BJ (cell line): ENCODE results near the gene RASSF4. TPM values are rescaled to one million over a fixed set of nuclear protein-coding genes. Genes with fewer than 3 reads are reported as not detected.
A peak's percentile ranks its signal among the peaks of the same experiment; 100 is the strongest.

Experiments used
- CTCF ChIA-PET: fragments of 350-600 bp; formaldehyde crosslinking; extraction: SDS; loops from one replicate; lab custom pipeline; 2021; ENCODE audit warnings: antibody characterized with exemption, inconsistent platforms; lab: Yijun Ruan, JAX
- POLR2A ChIA-PET: fragments of 300-600 bp; sonication (Branson Sonifier 250); formaldehyde crosslinking; extraction: SDS; loops from one replicate; lab custom pipeline; 2021; ENCODE audit warnings: antibody characterized with exemption; lab: Charles Lee
- DNase-seq: peaks from one replicate; pipeline ENCODE4 v3.0.0-alpha.2; 2011; ENCODE audit warnings: low read depth
- H3K27me3 ChIP-seq: 2 replicates; pipeline ENCODE4 v1.6.0; 2011; ENCODE audit warnings: low read length; ENCODE audit not compliant: control insufficient read depth, insufficient read depth
- H3K36me3 ChIP-seq: 2 replicates; pipeline ENCODE4 v1.5.1; 2011; ENCODE audit warnings: low read length; ENCODE audit not compliant: control insufficient read depth, insufficient read depth
- H3K4me3 ChIP-seq: 2 replicates; pipeline ENCODE4 v1.5.1; 2011; ENCODE audit warnings: low read depth, mild to moderate bottlenecking, control low read depth, low read length
- polyA plus RNA-seq: library from polyadenylated mRNA; depleted of rRNA; stranded (reverse); fragments of >200 nt; gene quantifications from 2 replicates; pipeline ENCODE4 v1.2.3, GENCODE V29; 2011
- TF ChIP-seq, protein P1 (sequence below): IDR thresholded peaks from 2 replicates; pipeline ENCODE4 v1.5.1; 2011; ENCODE audit warnings: low read depth, mild to moderate bottlenecking, control low read depth, inconsistent platforms, low read length, moderate library complexity; ENCODE audit not compliant: insufficient read depth

The RASSF4 gene
- polyA plus RNA-seq, 1 experiment = 3.9 TPM

GRCh38 chr10:44935201-44935965 is 24.2 kb upstream of the RASSF4 start:
- ChIA-PET POLR2A (no interaction called here), CTCF (interaction anchor here (0.8 to 8.1 kb wide), 5 partner anchors 10 to 127 kb away, joined by 3 to 87 read pairs (median 3); no protein-coding TSS in a partner anchor)
- H3K27me3 ChIP-seq = peaks cover 3% of the 10 kb centered on the region; the same call in 1 of the 2 replicates
- DNase-seq = peak; percentile 35
- TF ChIP-seq, protein P1, sequence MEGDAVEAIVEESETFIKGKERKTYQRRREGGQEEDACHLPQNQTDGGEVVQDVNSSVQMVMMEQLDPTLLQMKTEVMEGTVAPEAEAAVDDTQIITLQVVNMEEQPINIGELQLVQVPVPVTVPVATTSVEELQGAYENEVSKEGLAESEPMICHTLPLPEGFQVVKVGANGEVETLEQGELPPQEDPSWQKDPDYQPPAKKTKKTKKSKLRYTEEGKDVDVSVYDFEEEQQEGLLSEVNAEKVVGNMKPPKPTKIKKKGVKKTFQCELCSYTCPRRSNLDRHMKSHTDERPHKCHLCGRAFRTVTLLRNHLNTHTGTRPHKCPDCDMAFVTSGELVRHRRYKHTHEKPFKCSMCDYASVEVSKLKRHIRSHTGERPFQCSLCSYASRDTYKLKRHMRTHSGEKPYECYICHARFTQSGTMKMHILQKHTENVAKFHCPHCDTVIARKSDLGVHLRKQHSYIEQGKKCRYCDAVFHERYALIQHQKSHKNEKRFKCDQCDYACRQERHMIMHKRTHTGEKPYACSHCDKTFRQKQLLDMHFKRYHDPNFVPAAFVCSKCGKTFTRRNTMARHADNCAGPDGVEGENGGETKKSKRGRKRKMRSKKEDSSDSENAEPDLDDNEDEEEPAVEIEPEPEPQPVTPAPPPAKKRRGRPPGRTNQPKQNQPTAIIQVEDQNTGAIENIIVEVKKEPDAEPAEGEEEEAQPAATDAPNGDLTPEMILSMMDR = no peak
- H3K4me3 ChIP-seq = no peak overlapping the region
- no peaks in the 10 kb centered on the region for H3K36me3 ChIP-seq

DNA sequence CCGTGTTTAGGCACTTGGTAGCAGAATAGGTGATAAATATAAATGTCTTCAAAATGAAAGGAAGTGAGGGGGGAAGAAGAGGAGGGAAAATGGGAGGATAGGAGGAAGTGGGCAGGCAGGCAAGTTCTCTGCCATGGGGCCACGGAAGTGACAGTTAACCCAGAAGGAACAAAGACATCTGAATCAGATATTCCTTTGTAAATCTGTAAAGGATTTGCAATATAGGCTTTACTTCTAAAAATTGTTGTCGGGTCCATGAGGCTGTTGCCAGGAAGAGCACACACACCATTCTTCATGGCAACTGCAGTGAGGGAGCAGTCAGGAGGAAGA is 23.7 kb upstream of the RASSF4 start:
- Histone ChIP-seq H3K36me3 (no peaks in the 10 kb centered on the region), H3K4me3 (no peak overlapping the region), H3K27me3 (peaks cover 3% of the 10 kb centered on the region; the same call in 1 of the 2 replicates)
- TF ChIP-seq, protein P1 = no peak
- ChIA-PET POLR2A (no interaction called here), CTCF (interaction anchor here (0.9 to 8.1 kb wide), 4 partner anchors 11 to 128 kb away, joined by 3 to 87 read pairs (median 3); no protein-coding TSS in a partner anchor)
- no peak for DNase-seq

DNA sequence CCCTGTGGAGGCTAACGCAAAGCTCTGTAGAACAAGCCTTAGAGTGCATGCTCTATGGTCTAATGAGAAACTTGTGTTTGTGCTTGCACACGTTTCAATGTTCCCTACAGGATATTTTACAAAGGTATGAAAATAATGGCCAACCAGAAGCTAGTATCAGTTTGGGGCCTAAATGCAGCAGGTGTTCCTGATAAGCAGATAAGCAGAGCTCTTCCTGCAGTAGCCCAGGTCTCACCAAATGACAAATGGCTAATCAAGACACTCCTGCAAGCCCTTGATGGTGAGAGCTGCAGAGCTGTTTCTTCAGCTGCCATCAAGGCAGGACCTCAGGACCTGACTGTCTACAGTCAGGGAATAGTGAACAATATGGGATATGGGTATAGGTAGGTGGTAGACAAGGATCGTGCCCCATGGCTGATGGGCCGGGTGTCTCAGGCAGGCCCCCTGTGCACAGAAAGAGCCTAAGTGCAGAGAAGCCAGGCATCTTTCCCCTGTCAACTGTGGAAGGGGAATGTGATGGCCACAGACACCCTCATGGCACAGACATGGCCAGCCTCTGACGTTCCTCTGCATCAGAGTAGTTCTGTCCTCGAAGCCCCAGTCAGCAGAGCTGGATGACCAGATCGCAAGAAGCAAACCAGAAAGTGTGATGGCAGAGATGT is 23.2 kb upstream of the RASSF4 start:
- TF ChIP-seq, protein P1 = no peak
- ChIA-PET CTCF (interaction anchor here (8.1 kb wide), 1 partner anchor 29 kb away, joined by 87 read pairs; no protein-coding TSS in a partner anchor), POLR2A (no interaction called here)
- H3K36me3 ChIP-seq = no peaks in the 10 kb centered on the region
- H3K27me3 ChIP-seq = no peaks in the 10 kb centered on the region
- DNase-seq = no peak
- H3K4me3 ChIP-seq = no peak overlapping the region

GRCh38 chr10:44937196-44938005 is 22.2 kb upstream of the RASSF4 start:
- H3K4me3 ChIP-seq = no peak overlapping the region
- no peaks in the 10 kb centered on the region for H3K27me3 ChIP-seq
- TF ChIP-seq, protein P1 = no peak
- H3K36me3 ChIP-seq = no peaks in the 10 kb centered on the region
- CTCF ChIA-PET = interaction anchor here (1.2 to 8.1 kb wide), 2 partner anchors 15 to 28 kb away, joined by 3 to 87 read pairs; no protein-coding TSS in a partner anchor
- DNase-seq = no peak
- POLR2A ChIA-PET = no interaction called here
